Measurements from ENCODE around the gene TMIE. TPM values are rescaled to one million over a fixed set of nuclear protein-coding genes. Genes with fewer than 3 reads are reported as not detected.
A peak's percentile ranks its signal among the peaks of the same experiment; 100 is the strongest.

The TMIE gene
- total and polyA plus RNA-seq, 7 donors: 0.27 to 2.2 (median 0.40) TPM

DNA sequence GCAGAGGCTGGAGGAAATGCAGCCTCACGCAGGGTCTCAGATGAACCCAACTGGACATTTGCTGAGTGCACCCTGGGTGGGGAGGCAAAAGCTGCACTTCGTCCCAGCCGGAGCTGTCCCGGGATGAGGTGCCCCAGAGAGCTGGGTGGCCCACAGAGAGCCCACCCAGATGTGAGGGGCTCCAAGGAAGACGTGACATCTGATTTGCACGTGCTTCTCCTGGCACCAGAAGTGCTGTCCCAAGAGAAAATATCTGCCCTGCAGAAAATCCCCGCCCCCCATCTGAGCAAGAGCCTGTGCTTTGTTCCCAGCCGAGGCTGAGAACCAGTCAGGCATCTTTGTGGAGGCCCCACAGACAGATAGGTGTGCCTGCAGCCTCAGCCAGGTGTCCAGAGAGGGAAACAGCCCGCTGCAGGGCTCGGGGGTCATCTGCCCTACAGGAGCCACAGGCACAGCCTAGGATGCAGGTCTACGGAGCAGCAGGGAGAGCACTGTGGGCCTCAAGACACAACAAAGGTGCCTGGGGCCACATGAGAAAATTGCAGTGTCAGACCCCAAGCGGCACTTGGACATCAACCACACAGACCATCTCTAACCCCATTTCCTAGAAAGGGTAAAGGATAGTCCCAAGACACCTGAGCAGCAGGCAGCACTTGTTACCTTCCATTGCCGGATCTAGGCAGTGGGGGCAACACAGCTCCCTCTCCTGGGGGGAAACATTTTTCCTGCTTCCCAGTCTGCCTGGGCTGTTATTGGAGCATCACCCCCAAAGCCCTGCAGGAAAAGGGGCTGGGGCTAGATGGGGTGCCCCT, 5.8 kb downstream of the TMIE start:
- WGBS, 3 donors: 77 to 83% (median 79%) methylated on average over 13 of the region's 13 CpGs
- DNase-seq: peak in 1 of 2 donors; percentile 23
- intact Hi-C loops (cut with DNase I): loop anchor here (2.0 to 10.0 kb wide), 5 partner anchors 158 to 618 kb away; partner anchors contain the start of gene MYL3 (in 1 of the 2)

DNA sequence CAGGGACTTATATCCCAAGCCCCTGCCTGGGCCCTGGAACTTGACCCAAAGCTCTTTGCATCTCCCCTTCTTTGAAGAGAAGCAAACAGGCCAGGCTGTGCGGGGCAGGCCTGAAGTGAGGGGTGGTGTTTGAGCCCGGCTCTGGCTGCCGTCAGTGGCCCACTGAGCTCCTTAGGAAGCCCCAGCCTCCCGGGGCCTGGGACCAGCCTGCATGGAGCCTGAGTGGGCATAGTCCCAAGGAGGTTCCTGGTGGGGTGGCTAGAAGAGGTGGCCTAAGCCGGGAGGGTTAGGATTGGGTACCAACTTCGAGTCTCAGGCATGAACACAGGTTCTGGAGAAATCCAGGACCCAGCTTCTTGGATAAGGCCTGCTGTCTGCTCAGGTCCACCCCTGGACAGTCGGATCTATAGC, 6.4 kb downstream of the TMIE start:
- intact Hi-C loops (cut with DNase I): loop anchor here (2.0 to 10.0 kb wide), 5 partner anchors 157 to 617 kb away; partner anchors contain the start of gene MYL3 (in 1 of the 2)
- TF ChIP-seq, protein P1, sequence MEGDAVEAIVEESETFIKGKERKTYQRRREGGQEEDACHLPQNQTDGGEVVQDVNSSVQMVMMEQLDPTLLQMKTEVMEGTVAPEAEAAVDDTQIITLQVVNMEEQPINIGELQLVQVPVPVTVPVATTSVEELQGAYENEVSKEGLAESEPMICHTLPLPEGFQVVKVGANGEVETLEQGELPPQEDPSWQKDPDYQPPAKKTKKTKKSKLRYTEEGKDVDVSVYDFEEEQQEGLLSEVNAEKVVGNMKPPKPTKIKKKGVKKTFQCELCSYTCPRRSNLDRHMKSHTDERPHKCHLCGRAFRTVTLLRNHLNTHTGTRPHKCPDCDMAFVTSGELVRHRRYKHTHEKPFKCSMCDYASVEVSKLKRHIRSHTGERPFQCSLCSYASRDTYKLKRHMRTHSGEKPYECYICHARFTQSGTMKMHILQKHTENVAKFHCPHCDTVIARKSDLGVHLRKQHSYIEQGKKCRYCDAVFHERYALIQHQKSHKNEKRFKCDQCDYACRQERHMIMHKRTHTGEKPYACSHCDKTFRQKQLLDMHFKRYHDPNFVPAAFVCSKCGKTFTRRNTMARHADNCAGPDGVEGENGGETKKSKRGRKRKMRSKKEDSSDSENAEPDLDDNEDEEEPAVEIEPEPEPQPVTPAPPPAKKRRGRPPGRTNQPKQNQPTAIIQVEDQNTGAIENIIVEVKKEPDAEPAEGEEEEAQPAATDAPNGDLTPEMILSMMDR (IDR thresholded peaks at IDR 0.05): no peak
- 85 to 93% (median 90%) methylated on average over 7 of the region's 7 CpGs for WGBS, 3 donors
- H3K27me3 ChIP-seq (ENCODE audit: insufficient read depth in 3 of 3, low read length in 2 of 3): no peaks in the 10 kb centered on the region
- no peak for ATAC-seq
- peaks cover 0 to 8% of the 10 kb centered on the region in 2 donors for H3K36me3 ChIP-seq (ENCODE audit: insufficient read depth in 1 of 2, low read depth in 1 of 2)
- DNase-seq: peak in 1 of 2 donors; percentile 35
- no peaks in the 10 kb centered on the region for H3K9me3 ChIP-seq
- no peak overlapping the region for H3K4me3 ChIP-seq
- no peak overlapping the region for H3K27ac ChIP-seq
- H3K4me1 ChIP-seq: peaks cover 30% of the 10 kb centered on the region

More for the DNA sequence above, 5.8 kb downstream of the TMIE start:
- Histone ChIP-seq H3K4me3 (no peak overlapping the region), H3K36me3 (ENCODE audit: insufficient read depth in 1 of 2, low read depth in 1 of 2) (peaks cover 0 to 8% of the 10 kb centered on the region in 2 donors), H3K9me3 (no peaks in the 10 kb centered on the region), H3K27ac (no peak overlapping the region), H3K27me3 (ENCODE audit: insufficient read depth in 3 of 3, low read length in 2 of 3) (no peaks in the 10 kb centered on the region), H3K4me1 (peaks cover 30% of the 10 kb centered on the region)
- TF ChIP-seq, protein P1 (IDR thresholded peaks at IDR 0.05): no peak
- ATAC-seq: no peak

DNA sequence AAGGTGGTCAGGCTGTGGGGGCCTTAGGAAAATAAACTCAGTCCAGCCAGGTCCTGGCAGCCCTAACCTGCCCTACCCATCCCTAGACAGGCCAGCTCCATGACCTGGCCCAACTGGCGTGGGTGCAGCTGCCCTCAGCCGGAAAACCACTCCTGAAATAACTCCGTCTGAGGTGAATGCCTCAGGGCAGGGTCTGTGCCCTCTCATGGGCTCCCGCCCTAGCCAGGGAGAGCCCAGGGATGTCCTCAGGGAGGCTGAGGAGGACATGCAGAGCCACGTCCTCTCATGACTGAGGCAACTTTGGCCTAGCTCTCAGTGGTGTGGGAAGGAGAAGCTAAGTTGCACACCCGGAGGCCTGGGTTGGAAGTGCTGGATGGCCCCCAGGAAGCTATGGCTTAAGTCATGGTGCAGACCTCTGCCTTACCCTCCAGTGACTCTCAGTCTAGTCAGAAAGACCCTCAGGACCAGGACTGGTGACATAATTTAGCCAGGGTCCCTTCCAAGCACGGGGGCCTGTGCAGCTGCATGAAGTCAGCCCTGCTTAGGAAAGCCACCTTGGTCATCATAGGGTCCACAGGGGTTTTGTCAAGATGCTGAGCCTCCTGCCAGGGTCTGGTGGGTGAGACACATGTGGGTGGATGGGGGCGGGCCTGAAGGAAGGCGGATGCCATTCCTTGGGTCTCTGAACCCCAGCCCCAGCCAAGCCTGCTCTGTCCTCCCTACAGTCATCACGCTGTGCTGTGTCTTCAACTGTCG, 7.4 kb downstream of the TMIE start:
- no peak overlapping the region for H3K27ac ChIP-seq
- H3K9me3 ChIP-seq: no peaks in the 10 kb centered on the region
- H3K36me3 ChIP-seq (ENCODE audit: insufficient read depth in 1 of 2, low read depth in 1 of 2): peaks cover 0 to 8% of the 10 kb centered on the region in 2 donors
- H3K27me3 ChIP-seq (ENCODE audit: insufficient read depth in 3 of 3, low read length in 2 of 3): no peaks in the 10 kb centered on the region
- no peak overlapping the region for H3K4me3 ChIP-seq
- TF ChIP-seq, protein P1 (IDR thresholded peaks at IDR 0.05): no peak
- peaks cover 24% of the 10 kb centered on the region for H3K4me1 ChIP-seq
- ATAC-seq (peak in 2 of 4 donors; percentile 2 to 12), DNase-seq (peak in 1 of 2 donors; percentile 35)
- WGBS, 3 donors: 58 to 77% (median 58%) methylated on average over 10 to 11 of the region's 11 CpGs
- intact Hi-C loops (cut with DNase I): loop anchor here (5.0 to 10.0 kb wide), 4 partner anchors 156 to 616 kb away; partner anchors contain the start of gene MYL3 (in 1 of the 2)

DNA sequence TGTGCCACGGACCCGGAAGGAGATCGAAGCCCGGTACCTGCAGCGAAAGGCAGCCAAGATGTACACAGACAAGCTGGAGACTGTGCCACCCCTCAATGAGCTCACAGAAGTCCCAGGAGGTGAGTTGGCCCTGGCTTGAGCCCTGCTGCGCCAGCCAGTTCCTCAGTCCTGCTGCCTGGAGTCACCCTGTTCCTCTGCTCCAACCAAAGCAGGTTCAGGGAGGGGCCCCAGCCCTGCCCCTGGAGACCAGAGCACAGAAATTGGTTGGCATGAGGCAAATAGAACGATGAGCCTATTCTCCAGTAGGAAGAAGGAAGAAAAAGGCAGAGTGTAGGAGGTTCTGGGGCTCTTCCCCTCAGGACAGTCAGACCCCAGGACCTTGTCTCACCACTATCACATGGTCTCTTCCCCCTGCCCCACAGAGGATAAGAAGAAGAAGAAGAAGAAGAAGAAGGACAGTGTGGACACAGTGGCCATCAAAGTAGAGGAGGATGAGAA, 8.0 kb downstream of the TMIE start:
- Histone ChIP-seq H3K27ac (no peak overlapping the region), H3K27me3 (ENCODE audit: insufficient read depth in 3 of 3, low read length in 2 of 3) (no peaks in the 10 kb centered on the region), H3K9me3 (no peaks in the 10 kb centered on the region), H3K4me3 (no peak overlapping the region), H3K4me1 (peaks cover 24% of the 10 kb centered on the region), H3K36me3 (ENCODE audit: insufficient read depth in 1 of 2, low read depth in 1 of 2) (peaks cover 0 to 8% of the 10 kb centered on the region in 2 donors)
- intact Hi-C loops (cut with DNase I): loop anchor here (5.0 to 10.0 kb wide), 4 partner anchors 156 to 616 kb away; partner anchors contain the start of gene MYL3 (in 1 of the 2)
- 92 to 96% (median 95%) methylated on average over 7 of the region's 7 CpGs for WGBS, 3 donors
- no peak for ATAC-seq
- DNase-seq: peak in 1 of 2 donors; percentile 42
- TF ChIP-seq, protein P1 (IDR thresholded peaks at IDR 0.05): no peak
